Measurements from ENCODE around the gene SYT1. TPM values are rescaled to one million over a fixed set of nuclear protein-coding genes. Genes with fewer than 3 reads are reported as not detected.

Gene SYT1
- total RNA-seq, 1 donor from 2014 or later, result 13.0 TPM

GRCh38 chr12:79302162-79302814 is 437.7 kb downstream of the SYT1 start:
- DNase-seq (ENCODE audit: low spot score), result peak; percentile 58
- Mint-ChIP-seq H3K27me3 (ENCODE audit: unreplicated experiment) (peaks cover 4% of the 10 kb centered on the region), H3K9me3 (ENCODE audit: unreplicated experiment) (no peaks in the 10 kb centered on the region), H3K36me3 (ENCODE audit: low read depth, unreplicated experiment) (no peaks in the 10 kb centered on the region), H3K4me3 (ENCODE audit: unreplicated experiment) (peak overlapping the region; percentile 20), H3K4me1 (ENCODE audit: unreplicated experiment) (peaks cover 42% of the 10 kb centered on the region), H3K27ac (ENCODE audit: unreplicated experiment) (peak overlapping the region; percentile 98)
- TF ChIP-seq CTCF (IDR thresholded peaks at IDR 0.05; ENCODE audit: unreplicated experiment), result no peak

GRCh38 chr12:79307340-79307739 is 442.8 kb downstream of the SYT1 start:
- Mint-ChIP-seq H3K27ac (ENCODE audit: unreplicated experiment) (no peak overlapping the region), H3K36me3 (ENCODE audit: low read depth, unreplicated experiment) (peaks cover 5% of the 10 kb centered on the region), H3K27me3 (ENCODE audit: unreplicated experiment) (peaks cover 6% of the 10 kb centered on the region), H3K4me3 (ENCODE audit: unreplicated experiment) (no peak overlapping the region), H3K9me3 (ENCODE audit: unreplicated experiment) (no peaks in the 10 kb centered on the region), H3K4me1 (ENCODE audit: unreplicated experiment) (peaks cover 18% of the 10 kb centered on the region)
- TF ChIP-seq CTCF (IDR thresholded peaks at IDR 0.05; ENCODE audit: unreplicated experiment), result no peak
- no peak for DNase-seq (ENCODE audit: low spot score)

GRCh38 chr12:79309039-79309438 is 444.5 kb downstream of the SYT1 start:
- H3K4me3 Mint-ChIP-seq (ENCODE audit: unreplicated experiment), result no peak overlapping the region
- H3K27ac Mint-ChIP-seq (ENCODE audit: unreplicated experiment), result no peak overlapping the region
- peaks cover 5% of the 10 kb centered on the region for H3K36me3 Mint-ChIP-seq (ENCODE audit: low read depth, unreplicated experiment)
- DNase-seq (ENCODE audit: low spot score), result no peak
- no peaks in the 10 kb centered on the region for H3K9me3 Mint-ChIP-seq (ENCODE audit: unreplicated experiment)
- peaks cover 7% of the 10 kb centered on the region for H3K4me1 Mint-ChIP-seq (ENCODE audit: unreplicated experiment)
- TF ChIP-seq CTCF (IDR thresholded peaks at IDR 0.05; ENCODE audit: unreplicated experiment), result no peak
- peaks cover 4% of the 10 kb centered on the region for H3K27me3 Mint-ChIP-seq (ENCODE audit: unreplicated experiment)

GRCh38 chr12:79317179-79317847 is 452.7 kb downstream of the SYT1 start:
- no peaks in the 10 kb centered on the region for H3K9me3 Mint-ChIP-seq (ENCODE audit: unreplicated experiment)
- no peaks in the 10 kb centered on the region for H3K27me3 Mint-ChIP-seq (ENCODE audit: unreplicated experiment)
- H3K4me1 Mint-ChIP-seq (ENCODE audit: unreplicated experiment), result peaks cover 6% of the 10 kb centered on the region
- H3K36me3 Mint-ChIP-seq (ENCODE audit: low read depth, unreplicated experiment), result no peaks in the 10 kb centered on the region
- H3K27ac Mint-ChIP-seq (ENCODE audit: unreplicated experiment), result no peak overlapping the region
- no peak for TF ChIP-seq CTCF (IDR thresholded peaks at IDR 0.05; ENCODE audit: unreplicated experiment)
- no peak for DNase-seq (ENCODE audit: low spot score)
- no peak overlapping the region for H3K4me3 Mint-ChIP-seq (ENCODE audit: unreplicated experiment)

- no peak for TF ChIP-seq CTCF (IDR thresholded peaks at IDR 0.05; ENCODE audit: unreplicated experiment)
- H3K36me3 Mint-ChIP-seq (ENCODE audit: low read depth, unreplicated experiment), result no peaks in the 10 kb centered on the region
- H3K4me3 Mint-ChIP-seq (ENCODE audit: unreplicated experiment), result no peak overlapping the region
- H3K27ac Mint-ChIP-seq (ENCODE audit: unreplicated experiment), result no peak overlapping the region
- no peaks in the 10 kb centered on the region for H3K4me1 Mint-ChIP-seq (ENCODE audit: unreplicated experiment)
- H3K27me3 Mint-ChIP-seq (ENCODE audit: unreplicated experiment), result no peaks in the 10 kb centered on the region
- DNase-seq (ENCODE audit: low spot score), result no peak
- no peaks in the 10 kb centered on the region for H3K9me3 Mint-ChIP-seq (ENCODE audit: unreplicated experiment)
Measured at GRCh38 chr12:79322905-79323304, 458.3 kb downstream of the SYT1 start.
